ENCODE measurements around the gene FOXQ1. TPM values are rescaled to one million over a fixed set of nuclear protein-coding genes. Genes with fewer than 3 reads are reported as not detected.

FOXQ1 gene
- total and polyA plus RNA-seq, 2 of the 13 experiments (the other 11 are each of a cell fraction or from before 2014, with no cell fraction given): 35.2 to 39.8 TPM

DNA sequence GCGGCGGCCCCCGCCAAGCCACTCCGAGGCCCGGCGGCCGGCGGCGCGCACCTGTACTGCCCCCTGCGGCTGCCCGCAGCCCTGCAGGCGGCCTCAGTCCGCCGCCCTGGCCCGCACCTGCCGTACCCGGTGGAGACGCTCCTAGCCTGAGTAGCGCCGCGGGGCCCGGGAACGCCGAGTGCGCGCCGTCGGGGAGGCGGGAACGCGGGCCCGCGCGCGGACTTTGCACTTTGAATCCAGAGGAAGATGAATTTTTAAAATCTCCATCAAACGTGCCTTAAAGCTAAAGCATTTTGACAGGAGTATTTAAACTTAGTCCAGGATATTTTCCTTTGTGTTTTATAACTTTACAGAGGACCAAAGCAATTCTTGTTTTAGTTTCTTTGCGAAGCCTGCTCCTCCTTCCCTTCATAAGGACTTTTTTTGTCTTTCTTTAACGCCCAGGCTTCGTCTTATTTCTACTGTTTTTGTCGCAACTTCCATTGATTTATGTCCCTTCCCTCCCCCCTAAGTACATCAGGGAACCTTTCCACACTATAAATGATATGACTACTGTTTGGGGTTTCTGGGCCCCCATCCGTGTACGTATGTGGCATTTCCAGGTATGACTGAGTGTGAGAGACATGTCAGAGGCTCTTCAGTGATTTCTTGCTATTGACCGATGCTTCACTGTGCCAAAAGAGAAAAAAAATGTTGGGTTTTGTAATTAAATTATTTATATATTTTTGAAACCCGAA, 2.0 kb downstream of the FOXQ1 start (continued):
- TF ChIP-seq ZSCAN5A (CRISPR knock-in tag; IDR thresholded peaks at IDR 0.05; ENCODE audit: borderline replicate concordance) (no peak), TMF1 (CRISPR knock-in tag; IDR thresholded peaks at IDR 0.05; ENCODE audit: low read depth) (no peak), ZNF746 (CRISPR knock-in tag; IDR thresholded peaks at IDR 0.05) (peak; percentile 88), KDM5A (IDR thresholded peaks at IDR 0.05; ENCODE audit: borderline replicate concordance, low read length) (peak; percentile 52; the same call in 1 of the 2 replicates), SSRP1 (CRISPR knock-in tag; IDR thresholded peaks at IDR 0.05) (peak; percentile 92; the same call in 1 of the 2 replicates), SMAD1 (CRISPR knock-in tag; IDR thresholded peaks at IDR 0.05; ENCODE audit: borderline replicate concordance, low read depth) (0 out of 2 replicates have a peak, but pooled peaks have one; percentile 41), CBX5 (CRISPR knock-in tag; IDR thresholded peaks at IDR 0.05; ENCODE audit: borderline replicate concordance) (no peak), ARID2 (CRISPR knock-in tag; IDR thresholded peaks at IDR 0.05; ENCODE audit: borderline replicate concordance) (no peak), MEIS1 (CRISPR knock-in tag; IDR thresholded peaks at IDR 0.05; ENCODE audit: borderline replicate concordance) (no peak), ZNF547 (CRISPR knock-in tag; IDR thresholded peaks at IDR 0.05) (peak; percentile 27; the same call in 1 of the 2 replicates), RBM39 (IDR thresholded peaks at IDR 0.05; ENCODE audit: low read depth, low read length, poor library complexity, severe bottlenecking) (peak; percentile 73), MED1 (CRISPR knock-in tag; IDR thresholded peaks at IDR 0.05) (peak; percentile 81), ZNF615 (CRISPR knock-in tag; IDR thresholded peaks at IDR 0.05; ENCODE audit: borderline replicate concordance) (no peak), EP300 (IDR thresholded peaks at IDR 0.05; ENCODE audit: low read depth in 2 of 2, low read length in 2 of 2) (peak in 1 of 2 experiments; percentile 15; a peak in 1 of 4 replicates), EP300 (CRISPR knock-in tag; IDR thresholded peaks at IDR 0.05; ENCODE audit: borderline replicate concordance) (no peak), ZNF274 (CRISPR knock-in tag; IDR thresholded peaks at IDR 0.05) (0 out of 2 replicates have a peak, but pooled peaks have one; percentile 25), THAP9 (CRISPR knock-in tag; IDR thresholded peaks at IDR 0.05; ENCODE audit: borderline replicate concordance) (no peak)
- TF ChIP-seq, protein P1, sequence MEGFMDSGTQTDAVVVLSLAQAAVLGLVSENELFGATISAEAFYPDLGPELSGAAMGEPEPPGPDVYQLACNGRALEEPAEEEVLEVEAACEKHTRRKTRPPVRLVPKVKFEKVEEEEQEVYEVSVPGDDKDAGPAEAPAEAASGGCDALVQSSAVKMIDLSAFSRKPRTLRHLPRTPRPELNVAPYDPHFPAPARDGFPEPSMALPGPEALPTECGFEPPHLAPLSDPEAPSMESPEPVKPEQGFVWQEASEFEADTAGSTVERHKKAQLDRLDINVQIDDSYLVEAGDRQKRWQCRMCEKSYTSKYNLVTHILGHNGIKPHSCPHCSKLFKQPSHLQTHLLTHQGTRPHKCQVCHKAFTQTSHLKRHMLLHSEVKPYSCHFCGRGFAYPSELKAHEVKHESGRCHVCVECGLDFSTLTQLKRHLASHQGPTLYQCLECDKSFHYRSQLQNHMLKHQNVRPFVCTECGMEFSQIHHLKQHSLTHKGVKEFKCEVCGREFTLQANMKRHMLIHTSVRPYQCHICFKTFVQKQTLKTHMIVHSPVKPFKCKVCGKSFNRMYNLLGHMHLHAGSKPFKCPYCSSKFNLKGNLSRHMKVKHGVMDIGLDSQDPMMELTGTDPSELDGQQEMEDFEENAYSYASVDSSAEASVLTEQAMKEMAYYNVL (CRISPR knock-in tag; IDR thresholded peaks at IDR 0.05; ENCODE audit: borderline replicate concordance): peak; percentile 39; the same call in 1 of the 2 replicates
- TF ChIP-seq, protein P2, sequence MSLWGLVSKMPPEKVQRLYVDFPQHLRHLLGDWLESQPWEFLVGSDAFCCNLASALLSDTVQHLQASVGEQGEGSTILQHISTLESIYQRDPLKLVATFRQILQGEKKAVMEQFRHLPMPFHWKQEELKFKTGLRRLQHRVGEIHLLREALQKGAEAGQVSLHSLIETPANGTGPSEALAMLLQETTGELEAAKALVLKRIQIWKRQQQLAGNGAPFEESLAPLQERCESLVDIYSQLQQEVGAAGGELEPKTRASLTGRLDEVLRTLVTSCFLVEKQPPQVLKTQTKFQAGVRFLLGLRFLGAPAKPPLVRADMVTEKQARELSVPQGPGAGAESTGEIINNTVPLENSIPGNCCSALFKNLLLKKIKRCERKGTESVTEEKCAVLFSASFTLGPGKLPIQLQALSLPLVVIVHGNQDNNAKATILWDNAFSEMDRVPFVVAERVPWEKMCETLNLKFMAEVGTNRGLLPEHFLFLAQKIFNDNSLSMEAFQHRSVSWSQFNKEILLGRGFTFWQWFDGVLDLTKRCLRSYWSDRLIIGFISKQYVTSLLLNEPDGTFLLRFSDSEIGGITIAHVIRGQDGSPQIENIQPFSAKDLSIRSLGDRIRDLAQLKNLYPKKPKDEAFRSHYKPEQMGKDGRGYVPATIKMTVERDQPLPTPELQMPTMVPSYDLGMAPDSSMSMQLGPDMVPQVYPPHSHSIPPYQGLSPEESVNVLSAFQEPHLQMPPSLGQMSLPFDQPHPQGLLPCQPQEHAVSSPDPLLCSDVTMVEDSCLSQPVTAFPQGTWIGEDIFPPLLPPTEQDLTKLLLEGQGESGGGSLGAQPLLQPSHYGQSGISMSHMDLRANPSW (CRISPR knock-in tag; IDR thresholded peaks at IDR 0.05; ENCODE audit: borderline replicate concordance): no peak
